Uterus (tissue), 4 donors: ENCODE data around the gene KPTN. TPM values are rescaled to one million over a fixed set of nuclear protein-coding genes. Genes with fewer than 3 reads are reported as not detected.
"Not testable (repeated sequence)": the region's sequence is repeated elsewhere in the genome, so short reads cannot be mapped to it uniquely, and the experiment has no call there.

Experiments used
- DNase-seq, 2 donors: peaks; one replicate each; pipeline ENCODE4 v3.0.0-alpha.2; 2019 to 2020
- H3K27ac ChIP-seq, 2 donors: fragments of 200-600 bp; sonication (generic); 1 replicate in 1 of 2; 2 replicates in 1 of 2; pipeline ENCODE4 v1.5.1; 2016 to 2018
- H3K27me3 ChIP-seq, 2 donors: fragments of 200-600 bp; sonication (generic); one replicate each; pipeline ENCODE4 v1.5.1; 2018 to 2019; ENCODE audit warnings: control low read depth in 1 of 2
- H3K36me3 ChIP-seq, 2 donors: fragments of 200-600 bp; sonication (generic); one replicate each; pipeline ENCODE4 v1.5.1; 2019; ENCODE audit warnings: control low read depth in 1 of 2
- H3K4me1 ChIP-seq, 2 donors: fragments of 200-600 bp; sonication (generic); one replicate each; pipeline ENCODE4 v1.5.1; 2018 to 2019; ENCODE audit warnings: control low read depth in 1 of 2
- H3K4me3 ChIP-seq, 2 donors: fragments of 200-600 bp; sonication (generic); 1 replicate in 1 of 2; 2 replicates in 1 of 2; pipeline ENCODE4 v1.5.1; 2018 to 2019; ENCODE audit warnings: mild to moderate bottlenecking in 1 of 2
- H3K9me3 ChIP-seq, 2 donors: fragments of 200-600 bp; sonication (generic); one replicate each; pipeline ENCODE4 v1.5.1; 2019; ENCODE audit warnings: control low read depth in 1 of 2
- CTCF ChIP-seq, 4 experiments: fragments of 200-600 bp in 2 of 4; fragments of 450-650 bp in 2 of 4; sonication (generic) in 2 of 4; IDR thresholded peaks; one replicate each; pipeline ENCODE4 v1.5.1; 2016 to 2019; ENCODE audit warnings: antibody characterized with exemption in 4 of 4, mild to moderate bottlenecking in 2 of 4, moderate library complexity in 1 of 4
- POLR2A ChIP-seq, 2 donors: fragments of 450-650 bp; IDR thresholded peaks; one replicate each; pipeline ENCODE4 v1.6.1; 2016; ENCODE audit warnings: antibody characterized with exemption in 2 of 2, mild to moderate bottlenecking in 1 of 2, moderate library complexity in 1 of 2
- intact Hi-C: fragments of 100-400 bp; cut with DNase I; formaldehyde crosslinking; loops from one replicate; pipeline ENCODE4 v1.15.1; 2023; ENCODE audit warnings: low total_unique reads
- total RNA-seq, 4 donors: library from RNA; depleted of rRNA in 3 of 4; stranded (reverse); fragments of >200 nt in 3 of 4; gene quantifications; one replicate each; pipeline versions ENCODE4 v1.1.0 to v1.2.4, GENCODE V29; 2014 to 2023
- donor health status: DM: yes; HTN: yes; CAD: no.

Gene KPTN
- total RNA-seq, 4 donors from 2014 or later, result 5.4 to 9.0 (median 6.4) TPM; not detected in 1

DNA sequence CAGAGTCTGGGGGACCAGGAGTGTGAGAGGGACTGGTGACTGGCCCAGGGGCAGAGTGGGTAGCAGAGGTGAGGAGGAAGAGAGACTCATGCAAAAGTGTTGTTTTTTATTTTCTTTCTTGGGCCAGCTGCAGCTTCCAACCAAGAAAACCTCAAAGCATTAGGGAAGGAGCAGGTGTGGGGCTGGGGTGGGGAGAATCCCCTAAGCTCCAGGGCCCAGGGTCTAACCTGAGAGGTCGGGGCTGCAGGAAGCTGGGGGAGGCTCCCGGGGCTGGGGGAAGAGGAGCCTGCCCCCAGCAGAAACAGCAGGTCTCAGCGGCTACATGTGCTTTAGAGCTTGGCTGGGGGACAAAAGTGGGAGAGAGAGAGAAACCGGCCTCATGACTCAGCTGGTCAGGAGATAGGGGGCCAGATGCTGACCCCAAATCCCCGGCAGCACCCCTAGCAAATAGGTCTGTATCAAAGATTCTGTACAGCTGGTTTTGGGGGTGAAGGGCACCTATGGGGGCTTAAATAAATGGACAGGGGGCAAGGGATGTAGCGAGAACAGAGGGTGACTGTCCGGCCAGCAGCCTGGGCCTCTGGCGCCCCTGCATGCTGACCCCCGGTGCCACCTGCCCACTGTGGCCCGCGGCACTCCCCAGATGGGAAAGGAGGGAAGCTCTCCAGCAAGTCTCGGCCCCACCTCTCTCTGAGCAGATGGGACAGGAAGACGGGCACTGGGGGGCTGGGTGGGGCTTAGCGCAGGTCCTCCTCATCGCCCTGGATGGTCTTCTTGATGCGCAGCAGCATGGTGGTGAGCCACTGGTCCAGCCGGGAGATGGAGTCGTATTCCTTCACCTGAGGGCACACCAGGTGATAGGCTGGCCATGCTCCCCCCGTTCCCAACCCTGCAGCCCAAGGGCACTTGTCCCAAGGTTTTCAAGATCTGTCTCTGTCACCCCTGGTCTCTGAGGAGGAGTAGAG lies 3.8 kb upstream of the KPTN start:
- Histone ChIP-seq H3K27ac (no peak overlapping the region), H3K36me3 (no peaks in the 10 kb centered on the region), H3K27me3 (no peaks in the 10 kb centered on the region), H3K4me1 (no peaks in the 10 kb centered on the region), H3K9me3 (no peaks in the 10 kb centered on the region), H3K4me3 (no peak overlapping the region)
- TF ChIP-seq POLR2A (IDR thresholded peaks at IDR 0.05) (no peak), CTCF (IDR thresholded peaks at IDR 0.05) (no peak)
- intact Hi-C loops, result loop anchor here (10.0 kb wide), 1 partner anchor 1127 kb away; the partner anchor contains the start of genes FAM83E, RPL18 and SPHK2
- no peak for DNase-seq

DNA sequence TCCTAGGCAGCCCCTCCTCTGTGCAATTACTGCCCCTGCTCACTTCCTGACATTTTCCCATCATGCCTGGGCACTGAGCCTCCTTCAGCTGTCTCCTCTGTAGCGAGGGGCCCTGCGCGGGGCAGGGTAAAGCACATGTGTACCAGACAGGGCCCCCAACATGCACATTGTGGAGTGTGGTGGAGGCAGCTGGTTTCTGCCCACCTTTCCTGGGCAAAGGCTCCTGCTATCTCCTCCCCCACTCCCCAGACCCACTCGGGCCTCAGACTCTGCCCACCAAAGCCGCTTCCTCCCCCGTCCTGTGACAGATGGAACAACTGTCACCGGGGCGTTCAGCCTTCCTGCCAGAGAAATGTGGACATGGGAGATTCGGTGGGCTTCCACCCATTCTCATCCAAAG lies 2.9 kb upstream of the KPTN start:
- no peak overlapping the region for H3K4me3 ChIP-seq
- no peak for DNase-seq
- H3K9me3 ChIP-seq, result no peaks in the 10 kb centered on the region
- intact Hi-C loops, result loop anchor here (10.0 kb wide), 1 partner anchor 1128 kb away; the partner anchor contains the start of genes FAM83E, RPL18 and SPHK2
- no peak overlapping the region for H3K27ac ChIP-seq
- H3K4me1 ChIP-seq, result no peaks in the 10 kb centered on the region
- H3K36me3 ChIP-seq, result no peaks in the 10 kb centered on the region
- no peak for TF ChIP-seq CTCF (IDR thresholded peaks at IDR 0.05)
- TF ChIP-seq POLR2A (IDR thresholded peaks at IDR 0.05), result no peak
- H3K27me3 ChIP-seq, result no peaks in the 10 kb centered on the region

DNA sequence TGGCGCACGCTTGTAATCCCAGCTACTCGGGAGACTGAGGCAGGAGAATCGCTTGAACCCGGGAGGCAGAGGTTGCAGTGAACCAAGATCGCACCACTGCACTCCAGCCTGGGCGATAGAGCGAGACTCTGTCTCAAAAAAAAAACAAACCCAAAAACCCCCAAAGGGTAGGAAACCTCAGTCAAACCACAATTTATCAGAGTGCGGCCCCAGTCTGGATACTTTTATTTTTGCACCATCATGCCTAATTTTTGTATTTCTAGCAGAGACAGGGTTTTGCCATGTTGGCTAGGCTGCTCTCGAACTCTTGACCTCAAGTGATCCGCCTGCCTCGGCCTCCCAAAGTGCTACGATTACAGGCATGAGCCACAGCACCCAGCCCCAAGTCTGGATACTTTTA lies 2.2 kb upstream of the KPTN start:
- not testable (repeated sequence) for H3K4me3 ChIP-seq, H3K27ac ChIP-seq, H3K27me3 ChIP-seq, H3K4me1 ChIP-seq, H3K9me3 ChIP-seq, DNase-seq, H3K36me3 ChIP-seq
- intact Hi-C loops, result loop anchor here (10.0 kb wide), 1 partner anchor 1129 kb away; the partner anchor contains the start of genes FAM83E, RPL18 and SPHK2

DNA sequence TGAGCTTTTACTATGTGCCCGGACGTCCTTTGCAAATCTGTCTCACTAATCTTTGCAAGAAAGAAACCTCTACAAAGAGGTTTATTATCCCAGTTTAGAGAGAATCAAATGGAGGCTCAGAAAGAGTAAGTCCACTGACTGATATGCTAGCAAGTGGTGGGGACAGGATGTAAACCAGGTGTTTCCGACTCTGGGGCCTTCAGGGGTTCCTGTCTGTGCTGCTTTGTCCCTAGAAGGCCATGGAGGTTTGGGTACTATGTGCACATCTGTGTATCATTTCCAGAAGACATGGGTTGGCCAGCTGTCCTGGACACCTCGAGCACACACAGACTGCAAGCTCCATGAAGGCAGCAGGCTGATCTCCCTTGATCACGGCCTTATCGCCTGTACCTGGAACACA lies 1.2 kb upstream of the KPTN start:
- Histone ChIP-seq H3K4me1 (no peaks in the 10 kb centered on the region), H3K27me3 (no peaks in the 10 kb centered on the region), H3K36me3 (no peaks in the 10 kb centered on the region), H3K4me3 (no peak overlapping the region), H3K9me3 (no peaks in the 10 kb centered on the region), H3K27ac (peak overlapping the region in 1 of 2 donors; percentile 85)
- intact Hi-C loops, result loop anchor here (10.0 kb wide), 1 partner anchor 1130 kb away; the partner anchor contains the start of genes FAM83E, RPL18 and SPHK2
- no peak for DNase-seq
- TF ChIP-seq POLR2A (IDR thresholded peaks at IDR 0.05), result no peak
- TF ChIP-seq CTCF (IDR thresholded peaks at IDR 0.05), result no peak

GRCh38 chr19:47483200-47483599 lies 819 bp downstream of the KPTN start:
- intact Hi-C loops, result loop anchor here (10.0 kb wide), 1 partner anchor 1132 kb away; the partner anchor contains the start of genes FAM83E, RPL18 and SPHK2
- TF ChIP-seq POLR2A (IDR thresholded peaks at IDR 0.05), result no peak
- TF ChIP-seq CTCF (IDR thresholded peaks at IDR 0.05), result no peak
- H3K4me1 ChIP-seq, result no peaks in the 10 kb centered on the region
- DNase-seq, result peak in 1 of 2 donors; percentile 34
- H3K9me3 ChIP-seq, result no peaks in the 10 kb centered on the region
- peak overlapping the region in 1 of 2 donors; percentile 91 for H3K27ac ChIP-seq
- H3K4me3 ChIP-seq, result no peak overlapping the region
- no peaks in the 10 kb centered on the region for H3K36me3 ChIP-seq
- H3K27me3 ChIP-seq, result no peaks in the 10 kb centered on the region
